GM12878 (cell line): ENCODE measurements around the gene TM4SF4. TPM values are rescaled to one million over a fixed set of nuclear protein-coding genes. Genes with fewer than 3 reads are reported as not detected.

Experiments
- ATAC-seq: fragments of 200-7000 bp; cut with Tn5 transposase; 3 replicates; pipeline ENCODE4 v1.9.1; 2020; ENCODE audit warnings: mild to moderate bottlenecking, moderate library complexity
- BruUV-seq: library from RNA; stranded (reverse); fragments of 400-500 nt; replicated peaks from 2 replicates; lab custom pipeline; 2021; lab: Mats Ljungman, UMichigan
- CTCF ChIA-PET: fragments of 300-600 bp; sonication (Branson Sonifier 250); formaldehyde crosslinking; extraction: SDS; loops from one replicate; lab custom pipeline; 2021; ENCODE audit warnings: inconsistent platforms; lab: Yijun Ruan, JAX
- POLR2A ChIA-PET: fragments of 350-600 bp; formaldehyde crosslinking; extraction: SDS; loops from one replicate; lab custom pipeline; 2021; ENCODE audit warnings: inconsistent platforms; lab: Charles Lee
- RAD21 ChIA-PET: fragments of 300-600 bp; sonication (Branson Sonifier 250); formaldehyde crosslinking; loops from one replicate; lab custom pipeline; 2023; ENCODE audit warnings: antibody characterized with exemption; ENCODE audit not compliant: unreplicated experiment; lab: Charles Lee
- SMC1A ChIA-PET: fragments of 300-600 bp; sonication (Branson Sonifier 250); formaldehyde crosslinking; loops from one replicate; lab custom pipeline; 2023; ENCODE audit not compliant: unreplicated experiment, uncharacterized antibody; lab: Charles Lee
- DNase-seq: peaks from one replicate; pipeline ENCODE4 v3.0.0-alpha.2; 2011; ENCODE audit warnings: low read depth, low spot score
- FAIRE-seq: peaks from 3 replicates; lab custom pipeline; 2011; peaks lifted over from hg19 to GRCh38; lab: Jason Lieb, UNC
- H2AFZ ChIP-seq: 2 replicates; pipeline ENCODE4 v1.6.0; 2011; ENCODE audit warnings: low read depth, low read length, control low read depth; ENCODE audit not compliant: control insufficient read depth
- H3K27ac ChIP-seq: 2 replicates; pipeline ENCODE4 v1.5.1; 2011; ENCODE audit warnings: control low read depth; ENCODE audit not compliant: control insufficient read depth, insufficient read depth
- H3K27me3 ChIP-seq, 2 experiments: replicated peaks in 1 of 2; 2 replicates each; pipeline versions ENCODE4 v1.6.0 to v1.6.1; 2011; ENCODE audit warnings: low read length in 1 of 2; ENCODE audit not compliant: control insufficient read depth in 2 of 2, insufficient read depth in 2 of 2
- H3K36me3 ChIP-seq, 2 experiments: 2 replicates each; pipeline ENCODE4 v1.5.1; 2011; ENCODE audit warnings: low read length in 1 of 2; ENCODE audit not compliant: control insufficient read depth in 2 of 2, insufficient read depth in 2 of 2
- H3K4me1 ChIP-seq: 2 replicates; pipeline ENCODE4 v1.6.1; 2011; ENCODE audit warnings: mild to moderate bottlenecking, low read length, moderate library complexity, mixed read lengths; ENCODE audit not compliant: control insufficient read depth, insufficient read depth
- H3K4me2 ChIP-seq: 2 replicates; pipeline ENCODE4 v1.6.0; 2011; ENCODE audit warnings: control low read depth; ENCODE audit not compliant: control insufficient read depth, insufficient read depth
- H3K4me3 ChIP-seq: fragments of 200-600 bp; sonication (generic); 2 replicates; pipeline ENCODE4 v1.5.1; 2016
- H3K79me2 ChIP-seq: 2 replicates; pipeline ENCODE4 v1.6.0; 2011; ENCODE audit warnings: low read length; ENCODE audit not compliant: control insufficient read depth, insufficient read depth
- H3K9ac ChIP-seq: 2 replicates; pipeline ENCODE4 v1.8.0; 2011; ENCODE audit warnings: low read length, control low read depth, mixed read lengths; ENCODE audit not compliant: control insufficient read depth, insufficient read depth
- H3K9me3 ChIP-seq: replicated peaks from 3 replicates; pipeline ENCODE4 v1.5.1; 2011; ENCODE audit warnings: mild to moderate bottlenecking, low read length; ENCODE audit not compliant: control insufficient read depth, insufficient read depth
- H4K20me1 ChIP-seq: 2 replicates; pipeline ENCODE4 v1.6.0; 2011; ENCODE audit not compliant: control insufficient read depth, insufficient read depth
- POLR2A ChIP-seq: IDR thresholded peaks from 2 replicates; pipeline ENCODE4 v1.6.1; 2011; ENCODE audit warnings: low read depth, mild to moderate bottlenecking, low read length
- RUNX3 ChIP-seq: IDR thresholded peaks from 2 replicates; pipeline ENCODE4 v1.6.1; 2012; ENCODE audit warnings: low read length, inconsistent platforms
- ZNF217 ChIP-seq: fragments of 450-650 bp; IDR thresholded peaks from 2 replicates; pipeline ENCODE4 v1.6.1; 2017; ENCODE audit warnings: antibody characterized with exemption, mild to moderate bottlenecking
- ZNF622 ChIP-seq: fragments of 450-650 bp; IDR thresholded peaks from 2 replicates; pipeline ENCODE4 v1.6.1; 2017; ENCODE audit warnings: mild to moderate bottlenecking, inconsistent platforms
- WGBS: methylation state at CpG from one replicate; pipeline ENCODE4 v1.1.6; 2016; ENCODE audit warnings: low lambda C conversion rate; ENCODE audit not compliant: insufficient replicate concordance, insufficient coverage; ENCODE audit errors: missing lambda C conversion rate; 5-methylcytosine and 5-hydroxymethylcytosine counted together
- in situ Hi-C: fragments of 300-500 bp; cut with MboI; formaldehyde crosslinking; loops from 9 replicates; pipeline ENCODE4 v1.14.3; 2018; ENCODE audit warnings: mixed read lengths
- intact Hi-C: fragments of 100-400 bp; cut with micrococcal nuclease; formaldehyde crosslinking; loops from one replicate; pipeline ENCODE4 v1.14.2; 2022; ENCODE audit not compliant: unreplicated experiment
- polyA plus RNA-seq, 11 experiments: library from polyadenylated mRNA; depleted of rRNA in 4 of 11; unstranded in 6 of 11; stranded (reverse) in 5 of 11; fragments of >200 nt; fragmentation: Nextera tagmentation in 4 of 11; fragmentation: Illumina TruSeq in 1 of 11; extraction: Ambion mirVana in 4 of 11; extraction: Trizol in 1 of 11; gene quantifications; 1 replicate in 1 of 11; 2 replicates in 10 of 11; pipeline versions ENCODE4 v1.2.1 to v1.2.3, GENCODE V29; 2011 to 2016; ENCODE audit warnings: inconsistent platforms in 2 of 11, missing spikeins in 2 of 11, low read depth in 1 of 11
- total RNA-seq, 4 experiments: library from RNA; depleted of rRNA in 3 of 4; stranded (reverse); fragments of >200 nt in 3 of 4; fragmentation: Illumina TruSeq in 1 of 4; extraction: Trizol in 1 of 4; gene quantifications; 2 replicates each; pipeline versions ENCODE4 v1.2.1 to v1.2.3, GENCODE V29; 2013 to 2021

The TM4SF4 gene
- total and polyA plus RNA-seq, 10 of the 15 experiments (the other 5 are each of a cell fraction or from before 2014, with no cell fraction given) = 0.06 to 1.3 TPM; not detected in 8

DNA sequence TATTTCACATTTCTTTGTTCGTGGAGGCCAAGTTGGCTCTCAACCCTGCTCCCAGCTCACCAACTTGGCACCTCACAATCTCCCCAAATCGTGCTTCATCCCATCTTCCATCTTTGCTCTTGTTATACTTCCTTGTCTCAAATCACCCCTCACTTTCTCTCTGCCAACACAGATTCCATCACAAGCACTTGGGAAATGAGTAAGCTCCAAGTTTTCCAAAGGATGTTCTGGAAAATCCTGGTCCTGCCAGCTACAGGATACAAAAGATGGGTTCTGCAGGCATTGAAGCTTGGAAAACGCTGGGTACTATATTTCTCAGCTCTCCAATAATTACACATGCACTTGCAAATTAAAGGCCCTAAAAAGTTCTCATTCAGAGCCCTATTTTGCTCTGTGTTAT is 4.1 kb upstream of the TM4SF4 start:
- Histone ChIP-seq H4K20me1 (no peaks in the 10 kb centered on the region), H3K4me3 (no peak overlapping the region), H3K79me2 (no peaks in the 10 kb centered on the region), H3K4me2 (no peak overlapping the region), H3K9ac (no peak overlapping the region), H3K9me3 (no peaks in the 10 kb centered on the region), H3K27me3 (no peaks in the 10 kb centered on the region), H2AFZ (no peak overlapping the region)
- no peak for ATAC-seq
- RAD21 ChIA-PET = interaction anchor here (0.6 kb wide), 1 partner anchor 25 kb away, joined by 3 read pairs; no protein-coding TSS in a partner anchor
- DNase-seq = no peak
- no TSS peak for BruUV-seq
- in situ Hi-C loops (no loop called here), intact Hi-C loops (no loop called here)
- POLR2A ChIA-PET = no interaction called here
- FAIRE-seq = no peak
- SMC1A ChIA-PET = interaction anchor here (0.7 to 4.4 kb wide), 4 partner anchors 9 to 59 kb away, joined by 3 to 19 read pairs (median 4); no protein-coding TSS in a partner anchor
- 46% methylated on average over 3 of the region's 3 CpGs for WGBS
- CTCF ChIA-PET = interaction anchor here (0.8 to 5.8 kb wide), 6 partner anchors 9 to 339 kb away, joined by 3 to 31 read pairs (median 3); no protein-coding TSS in a partner anchor
- no peak for TF ChIP-seq ZNF622
- TF ChIP-seq, all 136 proteins: peak for 0
- Histone ChIP-seq H3K27ac (no peak overlapping the region), H3K4me1 (peaks cover 6% of the 10 kb centered on the region; the same call in 1 of the 2 replicates), H3K36me3 (no peaks in the 10 kb centered on the region)

DNA sequence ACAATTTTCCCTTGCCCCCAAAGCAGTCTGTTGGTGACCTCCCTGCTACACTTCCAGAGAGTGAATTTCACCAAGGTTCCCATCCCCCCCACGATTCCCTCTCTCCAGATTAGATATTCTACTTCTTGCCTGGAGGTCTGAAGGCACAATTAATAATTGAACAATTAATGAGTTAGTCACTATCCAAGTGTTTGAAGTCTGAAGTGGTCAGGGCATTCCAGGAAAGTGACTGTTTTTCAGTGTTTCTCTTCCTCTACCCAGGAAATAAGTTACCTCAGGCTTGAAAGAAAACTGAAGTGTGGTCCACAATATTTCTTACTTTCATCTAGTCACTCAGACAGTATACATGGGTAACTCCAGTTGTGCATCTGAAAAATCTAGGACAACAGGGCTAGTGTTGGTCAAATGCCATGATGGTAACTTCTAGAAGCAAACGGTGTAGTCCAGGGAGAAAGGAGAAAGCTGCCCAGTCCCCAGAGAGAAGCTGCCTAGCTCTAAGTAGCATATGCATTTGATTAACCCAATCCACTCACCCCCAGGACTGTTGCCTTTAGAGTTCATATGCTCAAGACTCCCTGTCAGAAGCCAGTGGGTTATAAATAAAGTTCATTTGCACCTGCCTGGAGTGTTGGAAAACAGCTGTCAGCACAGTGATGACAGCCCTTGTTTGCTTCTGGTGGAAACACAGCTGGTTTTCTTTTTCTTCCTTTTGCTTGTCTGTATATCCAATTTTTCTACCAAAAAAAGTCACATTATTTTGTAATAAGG is 2.3 kb upstream of the TM4SF4 start:
- SMC1A ChIA-PET = interaction anchor here (1.2 to 1.7 kb wide), 3 partner anchors 13 to 51 kb away, joined by 4 to 5 read pairs (median 4); no protein-coding TSS in a partner anchor
- H3K4me2 ChIP-seq = no peak overlapping the region
- ATAC-seq = no peak
- peaks cover 6% of the 10 kb centered on the region; the same call in 1 of the 2 replicates for H3K4me1 ChIP-seq
- TF ChIP-seq RUNX3 = no peak
- no peak for TF ChIP-seq ZNF217
- TF ChIP-seq POLR2A = no peak
- TF ChIP-seq, all 136 proteins: peak for 0
- 68% methylated on average over 2 of the region's 2 CpGs for WGBS
- H3K27ac ChIP-seq = no peak overlapping the region
- no peaks in the 10 kb centered on the region for H3K27me3 ChIP-seq
- no peaks in the 10 kb centered on the region for H4K20me1 ChIP-seq
- RAD21 ChIA-PET = no interaction called here
- no peaks in the 10 kb centered on the region for H3K36me3 ChIP-seq
- no peak overlapping the region for H3K9ac ChIP-seq
- BruUV-seq = no TSS peak
- no peaks in the 10 kb centered on the region for H3K9me3 ChIP-seq
- intact Hi-C loops (no loop called here), in situ Hi-C loops (no loop called here)
- DNase-seq (no peak), FAIRE-seq (no peak)
- CTCF ChIA-PET = interaction anchor here (0.7 to 3.4 kb wide), 5 partner anchors 9 to 141 kb away, joined by 3 to 14 read pairs (median 4); no protein-coding TSS in a partner anchor
- H3K79me2 ChIP-seq = no peaks in the 10 kb centered on the region
- no peak overlapping the region for H2AFZ ChIP-seq
- POLR2A ChIA-PET = no interaction called here
- H3K4me3 ChIP-seq = no peak overlapping the region
